GM13976 (cell line): ENCODE data around the gene DAP.

ENCODE experiments used
- DNase-seq: peaks from one replicate; pipeline ENCODE4 v3.0.0; 2012; ENCODE audit warnings: low spot score
- CTCF ChIP-seq: IDR thresholded peaks from 2 replicates; pipeline ENCODE4 v1.5.1; 2012; ENCODE audit warnings: borderline replicate concordance, mild to moderate bottlenecking; ENCODE audit not compliant: insufficient read depth; ENCODE audit errors: extremely low read depth, missing control alignments, control extremely low read depth
- in situ Hi-C: fragments of 300-500 bp; cut with MboI; formaldehyde crosslinking; loops from one replicate; pipeline ENCODE4 v1.12.0; 2022; ENCODE audit warnings: low sequenced_read_pairs, mixed read lengths, inconsistent platforms; ENCODE audit not compliant: unreplicated experiment

Gene DAP

DNA sequence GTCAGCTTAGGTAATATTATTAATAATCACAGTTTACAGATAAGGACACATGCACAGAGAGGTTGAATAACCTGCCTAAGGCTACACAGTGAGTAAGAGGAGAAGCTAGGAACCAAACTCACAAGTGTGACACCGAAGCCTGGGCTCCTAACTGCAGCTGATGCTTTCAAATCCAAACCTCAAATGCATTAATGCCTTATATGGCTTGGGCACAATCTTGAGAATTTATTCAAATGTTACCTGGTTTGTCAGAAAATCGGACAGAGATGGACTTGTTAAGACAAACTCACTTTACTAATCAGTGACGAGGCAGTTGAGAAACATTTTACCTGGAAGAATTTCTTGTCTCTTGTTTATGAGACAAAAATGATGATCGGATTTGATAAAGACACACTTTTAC lies 54.7 kb downstream of the DAP start:
- no peak for TF ChIP-seq CTCF
- in situ Hi-C loops: no loop called here
- no peak for DNase-seq

- in situ Hi-C loops: no loop called here
- DNase-seq: no peak
- no peak for TF ChIP-seq CTCF
These were observed 55.3 kb downstream of the DAP start for GRCh38 chr5:10705747-10706146.

DNA sequence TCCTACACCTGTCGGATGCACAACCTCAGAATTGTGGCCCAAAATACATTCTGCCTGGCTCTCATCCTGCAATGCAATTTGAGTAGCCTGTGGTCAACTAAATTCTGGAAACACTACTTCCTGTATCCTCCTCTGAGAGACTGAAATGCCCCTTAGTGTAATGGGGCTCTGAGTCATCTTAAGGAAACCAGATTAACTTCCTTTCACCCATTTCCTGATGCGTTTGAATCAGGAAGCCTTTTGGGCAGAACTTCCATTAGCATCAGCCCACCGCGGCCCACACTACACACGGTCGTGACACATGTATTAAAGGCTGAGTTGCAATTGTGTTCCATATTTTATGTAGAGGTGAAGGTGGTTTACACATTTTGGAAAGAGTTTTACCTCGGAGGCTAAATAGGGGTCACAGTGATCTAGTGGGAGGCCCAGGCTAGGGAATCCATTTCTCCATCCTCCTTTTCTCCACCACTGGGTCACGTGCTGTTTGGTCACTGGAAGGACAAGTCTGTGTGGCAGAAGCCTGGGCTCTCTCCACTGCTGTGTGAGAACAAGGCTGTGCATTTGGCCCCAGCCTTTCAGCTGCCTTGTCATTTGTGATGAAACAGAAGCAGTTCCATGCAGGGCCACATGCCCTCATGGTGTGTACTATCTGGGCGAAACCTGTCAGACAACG lies 55.9 kb downstream of the DAP start:
- in situ Hi-C loops: no loop called here

DNA sequence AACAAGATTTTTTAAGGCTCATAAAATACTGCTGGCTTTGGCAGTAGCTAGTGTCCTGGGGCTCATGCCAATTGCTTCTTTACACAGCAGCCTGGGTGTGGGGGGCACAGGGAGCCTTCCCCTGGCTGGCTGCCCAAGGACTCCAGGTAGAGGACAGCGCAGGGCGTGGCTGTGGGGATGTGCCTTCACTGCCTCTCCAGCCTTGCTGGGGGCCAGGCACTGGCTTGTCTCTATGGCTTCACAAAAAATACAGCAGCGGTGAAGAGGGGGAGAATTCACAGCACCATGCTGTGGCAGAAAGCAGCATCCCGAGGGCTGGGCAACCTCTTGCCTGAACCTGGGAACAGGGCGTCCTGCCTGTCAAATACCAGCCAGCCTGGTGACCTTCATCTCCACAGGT lies 57.4 kb downstream of the DAP start:
- TF ChIP-seq CTCF: no peak
- in situ Hi-C loops: no loop called here
- no peak for DNase-seq

More for the DNA sequence above, 55.9 kb downstream of the DAP start:
- DNase-seq: no peak
- TF ChIP-seq CTCF: no peak

- in situ Hi-C loops: no loop called here
- no peak for TF ChIP-seq CTCF
- no peak for DNase-seq
These were observed 58.0 kb downstream of the DAP start for GRCh38 chr5:10702911-10703491.

GRCh38 chr5:10702040-10702629 lies 58.9 kb downstream of the DAP start:
- in situ Hi-C loops: no loop called here
- DNase-seq: no peak
- TF ChIP-seq CTCF: no peak
